Ectodermal cell (in vitro differentiated cells): ENCODE results near the gene RALGAPA2.

Experiments used
- H3K27ac ChIP-seq: 2 replicates; pipeline ENCODE4 v1.7.0; 2013; ENCODE audit warnings: mild to moderate bottlenecking, low read depth, low read length; ENCODE audit not compliant: insufficient read depth, poor library complexity, severe bottlenecking
- H3K27me3 ChIP-seq: 2 replicates; pipeline ENCODE4 v1.7.0; 2013; ENCODE audit warnings: mild to moderate bottlenecking, low read length; ENCODE audit not compliant: insufficient read depth, control insufficient read depth, poor library complexity, severe bottlenecking
- H3K36me3 ChIP-seq: one replicate; pipeline ENCODE4 v1.7.0; 2013; ENCODE audit warnings: low read length; ENCODE audit not compliant: control insufficient read depth, insufficient read depth
- H3K4me1 ChIP-seq: one replicate; pipeline ENCODE4 v1.7.0; 2013; ENCODE audit warnings: low read length; ENCODE audit not compliant: control insufficient read depth, insufficient read depth
- H3K4me3 ChIP-seq: 2 replicates; pipeline ENCODE4 v1.7.0; 2013; ENCODE audit warnings: low read depth, low read length, control low read depth; ENCODE audit not compliant: insufficient read depth
- H3K9me3 ChIP-seq: 2 replicates; pipeline ENCODE4 v1.7.0; 2013; ENCODE audit warnings: mild to moderate bottlenecking, low read length, moderate library complexity; ENCODE audit not compliant: control insufficient read depth
- WGBS, 2 experiments: methylation state at CpG; one replicate each; pipeline ENCODE4 v1.1.7; 2013; ENCODE audit warnings: missing lambda C conversion rate in 2 of 2; 5-methylcytosine and 5-hydroxymethylcytosine counted together

Gene RALGAPA2

DNA sequence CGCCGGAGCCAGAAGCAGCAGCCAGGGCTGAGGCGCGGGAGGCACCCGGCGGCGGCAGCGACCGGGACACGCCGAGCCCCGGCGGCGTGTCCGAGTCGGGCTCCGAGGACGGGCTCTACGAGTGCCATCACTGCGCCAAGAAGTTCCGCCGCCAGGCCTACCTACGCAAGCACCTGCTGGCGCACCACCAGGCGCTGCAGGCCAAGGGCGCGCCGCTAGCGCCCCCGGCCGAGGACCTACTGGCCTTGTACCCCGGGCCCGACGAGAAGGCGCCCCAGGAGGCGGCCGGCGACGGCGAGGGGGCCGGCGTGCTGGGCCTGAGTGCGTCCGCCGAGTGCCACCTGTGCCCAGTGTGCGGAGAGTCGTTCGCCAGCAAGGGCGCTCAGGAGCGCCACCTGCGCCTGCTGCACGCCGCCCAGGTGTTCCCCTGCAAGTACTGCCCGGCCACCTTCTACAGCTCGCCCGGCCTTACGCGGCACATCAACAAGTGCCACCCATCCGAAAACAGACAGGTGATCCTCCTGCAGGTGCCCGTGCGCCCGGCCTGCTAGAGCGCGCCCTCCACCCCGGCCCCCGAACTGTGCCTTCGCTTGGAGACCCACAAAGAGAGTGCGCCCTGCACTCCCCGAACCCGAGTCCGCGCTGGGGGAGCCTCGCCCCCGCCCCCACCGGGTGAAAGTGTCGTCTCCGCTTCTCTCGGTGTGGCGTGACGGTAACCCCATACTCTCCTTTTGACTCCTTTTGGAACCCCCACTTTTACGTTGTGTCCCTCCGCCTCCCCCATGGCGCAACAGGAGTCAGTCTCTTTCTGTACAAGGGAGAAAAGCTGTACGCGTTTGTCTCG is 343.0 kb downstream of the RALGAPA2 start:
- Histone ChIP-seq H3K27ac (no peak overlapping the region), H3K27me3 (peaks cover 100% of the 10 kb centered on the region), H3K4me1 (peaks cover 18% of the 10 kb centered on the region), H3K36me3 (no peaks in the 10 kb centered on the region), H3K9me3 (no peaks in the 10 kb centered on the region), H3K4me3 (peak overlapping the region; percentile 40)
- 1 to 2% methylated on average over 86 of the region's 86 CpGs for WGBS, 2 experiments

DNA sequence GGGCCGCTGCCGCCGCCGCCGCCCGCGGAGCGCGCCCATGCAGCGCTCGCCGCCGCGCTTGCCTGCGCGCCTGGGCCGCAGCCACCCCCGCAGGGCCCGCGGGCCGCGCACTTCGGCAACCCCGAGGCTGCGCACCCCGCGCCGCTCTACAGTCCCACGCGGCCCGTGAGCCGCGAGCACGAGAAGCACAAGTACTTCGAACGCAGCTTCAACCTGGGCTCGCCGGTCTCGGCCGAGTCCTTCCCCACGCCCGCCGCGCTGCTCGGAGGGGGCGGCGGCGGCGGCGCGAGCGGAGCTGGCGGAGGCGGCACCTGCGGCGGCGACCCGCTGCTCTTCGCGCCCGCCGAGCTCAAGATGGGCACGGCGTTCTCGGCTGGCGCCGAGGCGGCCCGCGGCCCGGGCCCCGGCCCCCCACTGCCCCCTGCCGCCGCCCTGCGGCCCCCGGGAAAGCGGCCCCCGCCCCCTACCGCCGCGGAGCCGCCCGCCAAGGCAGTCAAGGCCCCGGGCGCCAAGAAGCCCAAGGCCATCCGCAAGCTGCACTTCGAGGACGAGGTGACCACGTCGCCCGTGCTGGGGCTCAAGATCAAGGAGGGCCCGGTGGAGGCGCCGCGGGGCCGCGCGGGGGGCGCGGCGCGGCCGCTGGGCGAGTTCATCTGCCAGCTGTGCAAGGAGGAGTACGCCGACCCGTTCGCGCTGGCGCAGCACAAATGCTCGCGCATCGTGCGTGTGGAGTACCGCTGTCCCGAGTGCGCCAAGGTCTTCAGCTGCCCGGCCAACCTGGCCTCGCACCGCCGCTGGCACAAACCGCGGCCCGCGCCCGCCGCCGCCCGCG is 343.8 kb downstream of the RALGAPA2 start:
- Histone ChIP-seq H3K9me3 (no peaks in the 10 kb centered on the region), H3K27me3 (peaks cover 100% of the 10 kb centered on the region), H3K36me3 (no peaks in the 10 kb centered on the region), H3K4me3 (peak overlapping the region; percentile 40), H3K4me1 (peaks cover 22% of the 10 kb centered on the region), H3K27ac (no peak overlapping the region)
- 0 to 1% methylated on average over 130 of the region's 130 CpGs for WGBS, 2 experiments

DNA sequence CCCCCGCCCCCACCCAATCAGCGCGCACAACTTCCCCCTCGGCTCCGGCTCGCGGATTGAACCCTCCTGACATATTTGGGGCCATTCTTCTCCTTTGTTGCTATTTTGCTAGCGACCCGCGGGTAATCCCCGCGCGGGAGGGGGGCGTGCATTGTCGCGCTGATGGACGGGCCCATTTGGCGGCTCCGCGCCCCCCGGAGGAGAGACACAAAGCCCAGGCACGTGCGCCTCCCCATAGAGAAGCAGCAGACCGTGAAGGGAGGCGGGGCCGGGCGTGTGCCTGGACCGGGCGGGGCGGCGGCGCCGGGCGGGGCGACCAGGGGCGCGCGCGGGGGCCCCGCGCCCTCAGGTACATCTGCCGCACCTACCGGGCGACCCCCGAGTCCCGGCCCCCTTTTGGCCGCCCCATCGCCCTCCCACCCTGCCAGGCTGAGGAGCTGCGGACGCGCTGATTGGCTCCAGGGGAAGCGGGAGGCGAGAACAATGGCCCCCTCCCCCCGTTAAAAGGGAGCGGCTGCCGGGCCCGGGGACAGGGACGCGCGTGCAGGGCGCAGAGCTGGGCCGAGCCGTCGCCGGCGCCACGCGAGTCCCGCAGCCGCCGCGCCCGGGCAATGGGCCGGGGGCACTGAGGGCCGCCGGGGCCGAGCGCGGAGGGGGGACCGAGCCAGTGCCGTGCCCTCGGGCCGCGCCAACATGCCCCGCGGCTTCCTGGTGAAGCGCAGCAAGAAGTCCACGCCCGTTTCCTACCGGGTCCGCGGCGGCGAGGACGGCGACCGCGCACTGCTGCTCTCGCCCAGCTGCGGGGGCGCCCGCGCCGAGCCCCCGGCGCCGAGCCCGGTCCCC is 344.6 kb downstream of the RALGAPA2 start, which contains the start of gene INSM1:
Gene INSM1, plus strand, starts transcription at position 530 of the 843 bp plus-strand sequence. Its CDS starts 164 bp downstream, at position 694.
- peak within 1 kb of the TSS; percentile 67 for H3K27ac ChIP-seq
- peaks cover 100% of the 10 kb centered on the region for H3K27me3 ChIP-seq
- no peaks in the 10 kb centered on the region for H3K36me3 ChIP-seq
- WGBS, 2 experiments: 0% methylated on average over 108 of the region's 108 CpGs
- H3K4me1 ChIP-seq: peaks cover 29% of the 10 kb centered on the region
- H3K9me3 ChIP-seq: no peaks in the 10 kb centered on the region
- peak within 1 kb of the TSS; percentile 40 for H3K4me3 ChIP-seq

DNA sequence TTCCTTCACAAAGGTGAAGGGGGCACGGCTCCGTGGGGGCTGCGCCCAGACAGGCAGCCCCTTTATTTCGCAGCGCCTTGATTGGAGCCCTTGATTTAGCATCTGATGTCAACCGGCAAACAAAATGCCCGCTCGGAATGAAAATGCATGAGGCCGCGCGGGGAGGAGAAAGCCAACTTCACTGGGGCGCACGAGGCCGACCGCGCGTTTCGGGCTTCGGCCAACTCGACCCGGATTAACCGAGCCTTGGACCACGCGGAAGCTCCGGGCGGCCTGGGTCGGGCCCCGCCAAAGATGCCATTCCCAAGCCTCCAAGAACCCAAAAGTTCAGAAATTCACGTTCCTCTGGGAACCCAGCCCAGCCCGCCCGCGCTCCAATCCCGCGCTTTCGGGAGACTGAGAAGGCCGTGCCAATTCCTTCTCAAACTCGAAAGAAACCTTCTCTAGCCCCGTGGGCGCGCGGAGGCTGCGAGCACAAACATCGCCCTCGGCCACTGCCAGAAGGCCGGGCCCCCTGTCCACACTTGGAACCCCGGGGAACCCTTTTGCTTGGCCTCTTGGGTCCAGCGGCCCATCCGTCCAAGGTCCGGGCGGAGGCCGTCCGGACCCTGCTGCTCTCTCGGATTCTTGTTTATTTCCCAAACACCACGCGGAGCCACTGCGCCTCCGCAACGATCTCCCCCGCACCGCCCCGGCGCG is 345.4 kb downstream of the RALGAPA2 start:
- Histone ChIP-seq H3K36me3 (no peaks in the 10 kb centered on the region), H3K27me3 (peaks cover 100% of the 10 kb centered on the region), H3K4me3 (peak overlapping the region; percentile 40), H3K9me3 (no peaks in the 10 kb centered on the region), H3K4me1 (peaks cover 33% of the 10 kb centered on the region), H3K27ac (peak overlapping the region; percentile 67)
- WGBS, 2 experiments: 0 to 1% methylated on average over 63 of the region's 63 CpGs

DNA sequence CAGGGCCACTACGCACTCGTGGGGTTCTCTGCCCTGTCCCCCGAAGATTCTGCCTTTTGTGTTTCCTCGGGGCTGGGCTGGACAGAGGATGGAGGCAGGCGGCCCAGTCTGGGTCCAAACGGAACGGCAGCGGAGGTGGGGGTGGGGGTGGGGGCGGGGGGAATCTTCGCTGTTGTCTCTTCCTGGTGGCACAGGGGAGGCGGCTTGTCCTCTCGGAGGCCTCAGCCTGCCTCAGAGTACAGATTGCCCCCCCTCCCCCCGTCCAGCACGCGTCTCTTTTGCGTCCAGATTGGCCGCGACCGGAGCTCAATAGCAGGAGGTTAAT is 345.9 kb downstream of the RALGAPA2 start:
- no peaks in the 10 kb centered on the region for H3K9me3 ChIP-seq
- 1 to 2% methylated on average over 16 to 19 of the region's 19 CpGs for WGBS, 2 experiments

DNA sequence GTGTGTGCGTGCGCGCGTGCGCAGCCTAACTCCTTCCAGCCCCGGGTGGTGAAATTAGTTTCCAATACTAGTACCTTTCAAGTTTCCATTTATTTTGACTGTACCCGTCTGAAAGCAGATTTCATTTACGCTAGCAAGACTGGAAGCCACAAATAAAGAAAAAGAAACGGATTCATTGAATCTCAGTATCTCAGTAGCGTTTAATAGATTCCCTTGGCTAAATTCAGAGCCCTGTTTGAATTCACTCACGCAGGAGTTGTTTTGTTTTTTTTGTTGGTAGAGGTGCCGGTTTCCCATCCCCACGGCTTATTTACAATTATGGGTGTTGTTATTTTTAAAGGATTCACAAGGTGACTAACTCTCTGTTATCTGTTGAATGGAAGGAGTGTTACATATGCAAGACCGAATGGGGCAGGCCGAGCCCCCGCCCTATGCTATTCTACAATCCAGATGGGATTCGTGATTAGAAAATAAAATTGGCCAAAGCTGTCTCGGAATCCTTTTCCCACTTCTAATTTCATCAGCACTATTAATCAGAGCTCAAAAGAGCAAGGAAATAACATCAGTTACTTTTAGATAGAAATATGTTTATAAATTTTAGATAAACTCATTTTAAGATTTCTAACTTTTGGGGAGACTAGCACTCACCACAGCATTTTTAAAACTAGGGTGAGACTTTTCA is 346.8 kb downstream of the RALGAPA2 start:
- H3K9me3 ChIP-seq: no peaks in the 10 kb centered on the region
- peaks cover 33% of the 10 kb centered on the region for H3K4me1 ChIP-seq
- 4% methylated on average over 18 of the region's 18 CpGs for WGBS, 2 experiments
- peaks cover 100% of the 10 kb centered on the region for H3K27me3 ChIP-seq
- H3K27ac ChIP-seq: no peak overlapping the region
- no peak overlapping the region for H3K4me3 ChIP-seq
- H3K36me3 ChIP-seq: no peaks in the 10 kb centered on the region

More for the DNA sequence above, 345.9 kb downstream of the RALGAPA2 start:
- peaks cover 33% of the 10 kb centered on the region for H3K4me1 ChIP-seq
- H3K36me3 ChIP-seq: no peaks in the 10 kb centered on the region
- no peak overlapping the region for H3K27ac ChIP-seq
- H3K27me3 ChIP-seq: peaks cover 100% of the 10 kb centered on the region
- H3K4me3 ChIP-seq: peak overlapping the region; percentile 13

DNA sequence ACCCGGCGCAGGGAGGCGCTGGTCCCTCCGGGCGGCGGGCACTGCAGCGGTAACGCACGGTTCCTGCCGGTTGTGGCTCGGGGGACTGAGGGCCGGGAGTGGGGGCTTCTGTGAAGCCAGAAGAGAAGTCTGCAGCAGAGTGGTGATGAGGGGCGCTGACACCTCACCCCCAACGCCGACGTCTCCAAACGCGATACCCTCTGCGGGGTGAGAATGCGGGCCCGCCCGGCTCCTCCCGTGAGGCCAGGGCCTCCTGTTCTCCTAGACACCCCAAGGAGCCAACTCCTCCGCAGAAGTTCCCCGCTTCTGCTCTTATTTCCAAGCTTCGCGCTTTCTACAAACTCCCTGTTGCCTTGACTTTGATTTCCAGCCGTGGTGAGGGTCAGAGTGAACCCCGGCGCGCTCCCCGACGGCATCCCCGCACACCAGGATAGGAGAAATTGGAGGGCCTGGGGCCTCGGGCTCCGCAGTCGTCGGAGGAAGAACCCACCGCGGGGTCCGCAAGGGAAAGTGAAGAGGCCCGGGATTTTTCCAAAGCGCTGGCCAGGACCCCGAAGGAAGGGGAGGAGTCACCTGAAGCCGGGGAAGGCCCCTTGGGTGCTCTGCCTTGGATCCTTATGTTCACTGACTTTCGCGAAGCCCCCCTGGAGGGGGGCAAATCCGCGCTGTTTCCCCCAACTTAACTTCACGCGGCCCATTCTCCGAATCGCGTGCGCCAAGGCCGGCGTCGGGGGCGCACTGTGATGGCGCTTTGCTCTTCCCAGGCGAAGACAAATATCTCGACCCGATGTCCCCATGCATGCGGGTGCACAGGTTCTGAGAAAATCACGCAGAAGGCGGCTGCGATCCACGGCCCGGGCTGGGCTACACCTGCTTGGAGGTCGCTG is 347.6 kb downstream of the RALGAPA2 start:
- H3K4me1 ChIP-seq: peaks cover 31% of the 10 kb centered on the region
- H3K36me3 ChIP-seq: no peaks in the 10 kb centered on the region
- WGBS, 2 experiments: 2% methylated on average over 70 of the region's 70 CpGs
- H3K27ac ChIP-seq: no peak overlapping the region
- H3K27me3 ChIP-seq: peaks cover 100% of the 10 kb centered on the region
- H3K9me3 ChIP-seq: no peaks in the 10 kb centered on the region
- H3K4me3 ChIP-seq: peak overlapping the region; percentile 0

DNA sequence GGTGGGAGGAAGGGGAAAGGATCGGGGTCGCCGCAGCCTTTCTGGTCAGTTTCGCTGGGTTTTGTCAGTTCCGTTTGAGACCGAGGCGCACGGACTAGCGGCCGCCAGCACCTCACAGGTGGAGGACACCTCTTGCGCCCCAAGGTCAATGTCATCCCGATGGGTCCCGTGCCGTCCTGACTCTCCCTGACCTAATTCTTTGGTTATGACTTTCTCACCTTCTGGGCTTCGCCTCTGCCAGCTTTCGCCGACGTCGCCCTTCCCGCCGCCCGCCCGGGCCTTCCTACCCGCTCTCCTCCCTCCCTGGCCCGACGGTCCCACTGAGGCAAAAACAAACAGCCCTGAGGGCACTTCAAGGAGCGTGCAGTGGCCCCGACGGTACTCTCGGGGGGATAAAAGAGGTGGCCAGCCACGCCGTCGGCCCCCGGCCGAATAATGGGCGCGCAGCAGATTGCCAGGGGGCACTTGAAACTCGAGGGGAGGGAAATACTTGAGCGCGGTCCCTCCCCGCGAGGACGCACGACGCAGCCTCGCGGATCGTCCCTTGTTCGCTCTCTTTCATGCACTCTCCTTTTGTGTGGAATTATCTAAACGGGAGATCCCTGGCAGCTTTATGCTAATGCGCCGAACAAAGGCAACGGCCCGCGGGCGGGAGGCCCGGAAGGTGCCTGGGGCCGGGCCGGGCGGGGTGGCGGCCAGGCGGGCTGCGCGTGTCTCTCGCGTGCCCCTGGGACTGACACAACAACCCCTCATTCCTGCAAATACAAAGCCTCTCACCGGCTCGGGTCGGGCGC is 348.4 kb downstream of the RALGAPA2 start:
- H3K36me3 ChIP-seq: no peaks in the 10 kb centered on the region
- H3K4me3 ChIP-seq: peak overlapping the region; percentile 9
- no peaks in the 10 kb centered on the region for H3K9me3 ChIP-seq
- no peak overlapping the region for H3K27ac ChIP-seq
- H3K4me1 ChIP-seq: peaks cover 24% of the 10 kb centered on the region
- WGBS, 2 experiments: 0 to 1% methylated on average over 70 of the region's 70 CpGs
- H3K27me3 ChIP-seq: peaks cover 98% of the 10 kb centered on the region
